HG03575 (cell line): ENCODE data around the gene EEF2KMT.
"Not testable (repeated sequence)": the region's sequence is repeated elsewhere in the genome, so short reads cannot be mapped to it uniquely, and the experiment has no call there.

Experiments
- ATAC-seq: cut with Tn5 transposase; IDR thresholded peaks from one replicate; pipeline ENCODE4 v1.9.1; 2021; ENCODE audit not compliant: unreplicated experiment, insufficient number of reproducible peaks, low FRiP score; ENCODE audit errors: extremely low read depth

EEF2KMT gene

DNA sequence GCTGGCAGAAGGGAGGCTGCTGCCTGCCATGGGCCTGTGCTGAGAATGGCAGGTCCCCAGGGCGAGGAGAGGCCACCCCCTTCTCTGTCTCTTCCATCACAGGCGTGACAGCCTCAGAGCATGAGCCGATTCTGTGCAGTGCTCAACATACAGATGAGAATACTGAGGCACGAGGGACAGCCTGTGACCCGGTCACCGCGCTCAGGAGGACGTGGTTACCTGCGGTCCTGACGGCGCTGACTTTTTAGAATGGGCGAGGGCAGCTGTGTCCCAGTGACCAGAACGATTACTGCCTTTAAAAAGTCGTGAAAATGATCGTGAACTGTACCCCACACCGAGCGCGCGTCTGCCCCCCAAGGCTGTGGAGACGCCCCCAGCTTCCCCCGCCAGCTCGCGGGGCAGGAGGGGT is 530 bp downstream of the EEF2KMT start:
- ATAC-seq = not testable (repeated sequence)

DNA sequence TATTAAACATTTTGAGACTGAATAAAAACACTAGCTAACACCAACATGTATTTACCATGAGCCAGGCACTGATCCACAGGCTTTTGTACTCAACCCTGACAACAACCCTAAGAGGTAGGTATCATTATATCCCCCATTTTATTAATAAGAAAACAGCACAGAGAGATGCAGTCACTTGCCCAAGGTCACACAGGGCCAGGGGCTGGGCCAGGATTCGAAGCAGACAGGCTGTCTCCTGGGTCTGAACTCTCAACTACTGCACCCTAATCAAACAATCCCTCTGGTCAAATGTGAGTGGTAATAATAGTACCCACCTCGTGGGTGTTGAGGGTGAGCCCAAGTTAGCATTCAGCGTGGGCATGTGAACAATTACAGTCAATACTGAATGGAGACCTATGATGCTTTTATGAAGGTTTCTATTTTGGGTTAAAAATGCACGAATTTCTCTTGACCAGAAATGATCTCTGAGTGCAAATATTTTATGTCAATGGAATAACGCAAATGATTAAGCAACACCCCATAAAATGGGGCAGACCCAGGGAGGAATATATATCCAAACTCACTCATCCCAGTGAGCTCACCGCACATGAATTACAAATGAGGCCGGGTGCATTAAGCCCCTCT is 1.0 kb downstream of the EEF2KMT start:
- ATAC-seq = not testable (repeated sequence)

DNA sequence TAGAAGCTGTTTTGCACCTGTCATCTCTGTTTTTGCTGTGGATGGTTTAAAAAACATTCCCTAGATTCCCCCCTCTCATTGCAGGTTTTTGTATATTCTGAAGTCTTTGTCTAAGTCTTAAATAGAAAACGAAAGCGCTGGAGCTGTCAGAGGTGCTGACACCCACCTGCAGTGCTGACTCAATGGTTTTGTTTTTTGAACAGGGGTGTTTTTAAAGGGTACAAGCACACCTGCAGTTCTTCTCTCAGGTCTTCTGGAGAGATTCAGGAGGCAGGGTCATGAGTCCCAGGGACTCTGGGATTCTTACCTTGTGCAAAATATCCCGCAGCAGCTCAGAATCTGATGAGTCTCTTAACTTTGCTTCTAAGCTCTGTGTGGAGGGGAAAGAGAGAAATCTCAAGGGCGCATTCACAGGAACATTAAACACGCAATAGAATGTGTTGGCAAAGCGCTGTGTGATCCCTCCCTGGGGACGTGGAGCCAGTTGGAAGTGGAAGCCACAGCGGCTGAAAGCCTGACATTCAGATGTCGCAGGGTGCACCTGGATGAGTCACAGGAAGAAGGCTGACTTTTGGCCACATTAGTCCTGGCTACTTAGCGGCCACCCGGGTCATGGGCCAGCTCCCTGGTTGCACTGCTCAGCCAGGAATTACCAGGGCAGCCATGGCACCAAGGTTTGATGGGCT is 2.3 kb downstream of the EEF2KMT start:
- ATAC-seq = not testable (repeated sequence)

DNA sequence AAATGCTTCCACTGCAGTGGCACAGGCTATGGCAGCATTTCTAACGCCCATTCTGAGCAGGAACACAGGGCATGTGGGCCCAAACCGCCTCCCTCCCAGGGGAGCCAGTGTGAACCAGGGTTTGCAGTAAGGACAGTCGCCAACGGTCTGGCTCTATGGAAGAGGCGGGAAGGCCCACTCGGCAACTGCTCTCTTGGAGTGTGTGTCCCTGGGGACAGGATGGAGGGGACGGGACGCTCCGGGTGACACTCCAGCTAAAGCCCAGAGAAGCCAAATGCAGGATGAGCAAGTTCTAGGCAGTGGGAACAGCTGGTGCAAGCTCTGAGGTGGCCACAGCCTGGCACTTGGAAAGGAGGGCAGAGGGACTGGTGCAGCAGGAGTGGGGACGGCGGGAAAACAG is 3.8 kb downstream of the EEF2KMT start:
- not testable (repeated sequence) for ATAC-seq

DNA sequence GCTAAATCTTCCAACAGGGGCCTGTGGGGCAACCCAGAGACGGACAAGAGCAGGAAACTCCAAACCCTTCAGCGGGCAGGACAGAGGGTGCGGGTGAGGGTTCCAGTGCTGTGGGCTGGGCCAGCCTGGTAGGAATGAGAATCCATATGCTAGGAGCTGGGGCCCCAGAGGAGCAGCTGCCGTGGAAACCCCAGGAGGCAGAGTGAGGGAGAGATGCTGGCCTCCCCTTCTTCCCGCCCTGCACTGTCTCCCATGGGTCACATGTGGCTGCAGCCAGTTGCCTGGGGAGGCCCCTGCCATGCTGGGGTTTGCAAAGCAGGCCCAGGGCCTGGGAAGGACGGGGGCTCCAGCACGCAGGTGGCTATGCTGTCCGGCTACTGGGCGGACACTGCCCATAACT is 4.5 kb downstream of the EEF2KMT start:
- not testable (repeated sequence) for ATAC-seq

DNA sequence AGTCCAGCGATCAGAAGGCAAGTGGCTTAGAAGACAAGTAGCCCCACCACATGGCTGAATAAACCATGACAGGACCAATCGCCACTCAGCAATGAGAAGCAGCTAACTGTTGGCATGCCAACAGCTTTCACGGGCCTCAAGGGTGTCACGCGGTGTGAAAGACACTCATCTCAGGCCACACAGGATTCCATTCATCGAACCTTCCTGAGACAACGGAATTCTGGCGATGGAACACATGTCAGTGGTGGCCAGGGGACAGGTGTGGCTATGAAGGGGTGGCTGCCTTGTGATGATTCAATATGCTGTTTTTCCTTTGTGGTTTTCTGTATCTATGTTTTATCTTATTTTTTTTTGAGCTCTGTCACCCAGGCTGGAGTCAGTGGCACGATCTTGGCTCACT is 7.0 kb downstream of the EEF2KMT start:
- ATAC-seq = not testable (repeated sequence)

DNA sequence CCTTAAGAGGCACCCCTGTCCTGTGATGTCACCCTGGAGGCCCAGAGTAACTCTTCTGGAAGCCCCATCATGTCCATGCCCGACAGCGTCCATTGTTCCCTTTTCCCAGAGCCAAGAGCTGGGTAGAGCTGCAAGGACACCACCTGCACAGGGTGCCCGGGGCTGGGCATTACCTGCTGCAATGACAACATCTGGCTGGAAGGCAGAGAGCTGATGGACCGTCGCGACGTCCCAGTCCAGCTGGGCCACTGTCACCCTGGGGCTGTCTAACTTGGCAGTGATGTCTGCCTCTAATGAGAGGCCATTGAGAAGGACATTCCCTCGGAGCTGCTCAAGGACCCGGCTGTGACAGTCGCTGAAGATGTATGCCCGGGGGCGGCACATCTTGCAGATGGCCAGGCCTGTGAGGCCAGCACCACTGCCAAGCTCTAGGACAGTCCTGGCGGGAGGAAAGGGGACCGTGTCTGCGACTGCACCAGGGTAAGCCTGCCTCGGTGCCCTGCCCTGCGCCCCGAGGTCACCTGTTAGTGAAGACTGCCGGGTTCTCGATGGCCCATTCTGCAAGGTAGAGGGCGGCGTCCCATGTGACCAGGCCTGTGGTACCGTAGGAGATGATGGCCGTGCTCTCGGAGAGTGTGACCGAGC is 7.6 kb downstream of the EEF2KMT start:
- not testable (repeated sequence) for ATAC-seq

DNA sequence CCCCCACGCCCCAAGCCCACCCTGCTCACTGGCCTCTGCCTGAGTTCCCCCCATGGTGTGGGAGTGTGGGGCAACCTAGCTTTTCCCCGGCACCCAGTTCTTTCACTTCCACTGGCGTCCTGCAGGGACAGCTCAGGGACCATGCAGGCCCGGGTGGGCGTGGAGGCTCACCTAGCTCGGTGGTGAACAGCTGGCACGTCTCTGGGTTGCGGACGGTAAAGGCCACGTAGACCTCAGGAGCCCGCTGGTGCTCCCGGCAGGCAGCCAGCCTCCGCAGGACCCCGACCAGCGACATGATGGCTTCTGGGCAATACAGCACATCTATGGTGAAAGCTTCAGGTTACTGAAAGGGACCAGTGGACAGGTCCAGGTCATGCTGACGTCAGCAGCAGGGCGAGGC is 8.7 kb downstream of the EEF2KMT start:
- ATAC-seq = not testable (repeated sequence)

DNA sequence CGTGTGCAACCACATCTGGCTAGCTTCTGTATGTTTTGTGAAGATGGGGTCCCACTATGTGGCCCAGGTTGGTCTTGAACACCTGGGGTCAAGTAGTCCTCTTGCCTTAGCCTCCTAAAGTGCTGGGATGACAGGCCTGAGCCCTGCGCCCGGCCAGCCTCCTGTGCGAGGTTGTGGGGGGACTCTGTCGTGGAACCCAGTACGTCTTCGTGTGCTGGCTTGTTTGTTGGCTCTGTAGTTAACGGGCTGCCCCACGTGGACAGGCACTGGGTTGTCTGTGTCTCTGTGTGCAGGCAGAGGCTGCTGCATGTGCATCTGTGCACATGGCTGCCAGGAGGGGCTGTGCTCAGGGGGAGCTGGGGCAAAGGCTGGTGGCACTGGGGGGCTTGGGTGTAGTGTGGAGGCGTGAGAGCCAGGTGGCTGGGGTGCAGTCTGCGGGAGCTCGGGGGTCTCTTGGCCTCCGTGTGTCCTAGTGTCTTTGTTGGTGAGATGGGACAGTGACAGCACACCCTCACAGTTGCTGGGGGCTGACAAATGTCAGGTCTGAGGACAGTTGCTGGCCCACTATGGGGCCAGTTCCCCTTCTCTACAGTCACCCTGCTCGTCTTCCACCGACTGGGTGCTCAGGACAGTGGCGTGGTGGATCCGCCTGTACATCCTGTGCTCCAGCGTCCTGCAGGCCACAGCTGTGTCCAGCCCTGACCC is 9.4 kb downstream of the EEF2KMT start:
- not testable (repeated sequence) for ATAC-seq

DNA sequence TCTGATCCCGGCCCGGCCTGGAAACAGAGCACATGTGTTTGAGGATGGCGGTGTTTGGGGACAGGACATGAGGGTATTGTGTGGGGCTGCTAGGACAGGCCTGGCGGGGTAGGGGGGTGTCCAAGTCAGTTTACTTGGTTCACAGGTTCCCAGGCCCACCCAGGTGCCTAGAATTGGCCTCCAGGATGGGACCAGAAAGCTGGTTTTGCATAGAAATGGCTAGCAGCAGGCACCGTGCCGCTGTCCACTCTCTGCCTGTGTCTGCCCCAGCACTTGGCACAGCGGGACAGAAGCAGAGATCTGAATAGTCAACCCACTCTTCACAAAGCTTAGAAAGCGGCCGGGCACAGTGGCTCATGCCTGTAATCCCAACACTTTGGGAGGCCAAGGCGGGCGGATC is 11.9 kb downstream of the EEF2KMT start:
- not testable (repeated sequence) for ATAC-seq

DNA sequence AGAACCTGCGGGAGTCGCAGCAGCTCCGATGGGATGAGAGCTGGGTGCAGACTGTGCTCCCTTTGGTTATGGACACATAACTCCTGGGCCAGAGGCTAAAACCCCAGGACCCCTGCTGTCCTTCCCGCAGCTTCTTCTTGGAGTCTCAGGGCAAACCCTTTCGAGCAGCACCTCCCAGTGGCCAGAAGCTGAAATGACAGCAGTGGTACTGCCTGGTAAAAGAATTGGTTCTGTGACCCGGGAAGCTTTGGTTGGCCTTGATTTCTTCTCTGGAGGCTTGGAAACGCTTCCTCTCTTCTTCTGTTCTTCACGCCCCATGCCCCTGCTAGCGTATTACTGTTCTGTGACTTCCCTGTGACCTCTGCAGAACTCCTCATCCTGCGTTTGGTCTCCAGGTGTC is 12.8 kb downstream of the EEF2KMT start:
- ATAC-seq = not testable (repeated sequence)

DNA sequence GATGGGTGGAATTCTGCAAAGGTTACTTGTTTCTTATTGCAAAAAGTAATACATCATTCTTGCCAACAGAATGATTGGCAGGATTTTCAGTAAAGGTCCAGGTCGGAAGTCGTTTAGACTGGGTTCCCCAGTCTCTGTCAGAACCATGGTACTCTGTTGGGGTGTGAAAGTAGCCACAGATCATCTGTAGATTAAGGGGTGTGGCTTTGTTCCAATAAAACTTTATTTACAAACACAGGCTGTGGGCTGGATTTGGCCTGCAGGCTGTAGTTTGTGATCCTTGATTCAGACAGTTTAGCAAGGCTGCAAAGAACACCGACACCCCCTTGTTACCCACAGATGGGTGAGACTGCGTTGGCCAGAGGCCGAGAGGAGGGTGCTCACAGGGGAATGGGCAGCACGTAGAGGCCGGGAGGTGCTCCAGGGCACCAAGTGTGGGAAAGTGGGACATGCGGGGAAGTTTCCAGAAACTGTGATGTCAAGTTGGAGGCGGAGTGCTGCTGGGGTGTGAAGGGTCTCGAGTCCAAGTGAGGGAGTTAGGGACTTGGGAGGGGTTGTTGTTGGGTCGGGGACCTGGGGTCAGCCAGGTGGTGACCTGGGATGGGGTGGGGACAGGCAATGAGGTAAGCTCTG is 13.4 kb downstream of the EEF2KMT start:
- ATAC-seq = not testable (repeated sequence)

DNA sequence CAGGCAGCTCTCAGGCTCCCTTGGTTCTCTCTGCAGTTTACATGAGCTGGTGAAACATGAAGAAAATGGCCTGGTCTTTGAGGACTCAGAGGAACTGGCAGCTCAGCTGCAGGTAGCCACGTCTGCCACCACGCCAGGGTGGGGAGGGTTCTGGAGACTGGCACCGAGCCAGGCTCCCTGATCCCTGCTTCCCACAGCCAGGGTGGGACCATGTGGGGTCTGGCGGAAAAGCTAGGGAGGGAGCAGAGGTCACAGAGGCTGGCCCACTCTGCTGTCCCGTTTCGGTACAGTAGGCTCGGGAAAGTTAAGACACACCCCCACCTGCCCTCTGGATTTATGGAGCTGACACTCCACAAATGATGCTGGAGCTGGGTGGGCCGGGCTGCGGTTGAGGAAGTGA is 13.9 kb downstream of the EEF2KMT start:
- not testable (repeated sequence) for ATAC-seq

DNA sequence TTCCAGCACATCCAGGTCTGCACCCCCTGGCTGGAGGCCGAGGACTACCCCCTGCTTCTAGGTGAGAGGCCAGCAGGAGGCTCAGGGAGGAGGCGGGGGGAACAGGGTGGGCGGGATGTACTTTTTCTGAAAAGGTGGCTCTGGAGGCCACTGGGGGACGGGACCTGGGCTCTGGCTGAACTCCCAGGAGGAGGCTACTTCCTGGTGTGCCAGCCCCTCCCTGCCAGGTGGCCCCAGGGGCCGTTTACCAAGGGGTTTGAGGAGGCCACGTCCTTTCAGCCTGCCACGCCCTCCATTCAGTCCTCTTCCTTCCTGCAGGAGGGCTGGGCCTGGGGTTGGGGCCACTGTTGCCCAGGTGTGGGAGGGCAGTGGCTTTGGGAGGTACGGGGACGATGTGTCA is 16.6 kb downstream of the EEF2KMT start:
- not testable (repeated sequence) for ATAC-seq

DNA sequence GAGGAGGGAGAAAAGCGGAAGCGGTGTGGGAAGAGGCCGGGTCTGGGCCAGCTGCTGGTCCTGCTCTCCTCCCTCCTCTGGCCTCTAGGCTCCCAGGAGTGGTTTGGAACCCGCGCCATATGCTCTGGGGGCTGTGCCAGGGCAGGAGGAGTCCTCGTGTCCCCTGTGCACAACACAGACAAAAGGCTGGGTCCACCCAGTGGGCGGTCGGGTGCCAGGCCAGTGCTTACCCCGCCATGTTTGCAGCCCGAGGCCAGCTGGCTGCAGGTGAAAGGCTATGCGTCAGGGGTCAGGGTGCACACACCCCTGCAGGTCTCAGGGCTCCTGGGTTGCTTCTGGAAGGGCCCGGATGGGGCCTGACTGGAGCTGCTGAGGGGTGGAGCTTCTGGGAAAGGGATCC is 17.1 kb downstream of the EEF2KMT start:
- not testable (repeated sequence) for ATAC-seq

DNA sequence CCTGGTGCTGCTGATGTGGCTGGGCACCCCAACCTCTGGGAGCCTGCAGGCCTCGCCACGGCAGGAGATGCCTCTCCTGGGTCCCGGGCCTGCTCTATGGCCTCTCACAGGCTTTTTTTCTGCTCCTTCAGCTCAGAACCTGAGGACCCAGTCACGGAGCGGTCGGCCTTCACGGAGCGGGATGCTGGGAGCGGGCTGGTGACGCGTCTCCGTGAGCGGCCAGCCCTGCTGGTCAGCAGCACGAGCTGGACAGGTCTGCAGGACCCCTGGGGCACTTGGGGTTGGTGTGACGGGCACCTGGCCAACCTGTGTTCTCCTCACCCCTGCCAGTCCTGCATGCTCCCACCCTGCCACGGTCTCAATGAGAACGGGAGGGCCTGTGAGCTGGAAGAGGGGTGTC is 19.0 kb downstream of the EEF2KMT start:
- no peak for ATAC-seq

DNA sequence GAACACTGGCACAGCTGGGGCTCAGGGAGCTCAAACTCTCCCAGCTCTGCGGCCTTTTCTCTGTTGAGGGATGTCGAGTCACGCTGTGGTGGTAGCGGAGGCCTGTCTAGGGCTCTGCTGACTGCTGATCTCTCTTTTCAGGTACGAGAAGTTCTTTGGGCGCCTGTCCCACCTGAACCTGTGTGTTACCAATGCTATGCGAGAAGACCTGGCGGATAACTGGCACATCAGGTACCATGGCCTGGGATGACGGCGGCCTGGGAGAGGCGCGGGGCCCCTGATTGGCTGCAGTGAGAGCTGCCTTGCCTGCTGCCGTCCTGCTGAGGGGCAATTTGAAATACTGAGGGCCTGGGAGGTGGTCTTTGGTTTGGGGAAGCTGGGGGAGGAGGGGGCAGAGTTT is 20.3 kb downstream of the EEF2KMT start:
- ATAC-seq = no peak

DNA sequence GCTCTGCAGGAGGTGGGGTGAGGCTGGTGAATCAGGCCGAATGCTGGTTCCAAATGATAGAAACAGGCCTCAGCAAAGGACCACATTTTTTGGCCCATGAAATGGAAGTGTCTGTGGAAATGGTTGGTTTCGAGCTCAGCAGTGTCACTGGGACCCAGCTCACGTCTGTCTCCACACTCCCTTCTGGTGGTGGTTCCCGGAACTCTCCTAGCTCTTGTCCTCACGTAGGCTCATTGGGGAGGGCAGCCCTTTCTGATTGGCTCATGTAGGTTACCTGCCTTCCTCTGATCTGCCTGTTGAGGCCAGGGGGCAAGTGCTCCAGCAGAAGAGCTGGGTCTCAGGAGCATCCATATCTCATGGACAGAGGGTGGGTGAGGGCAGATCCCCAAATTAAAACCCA is 22.0 kb downstream of the EEF2KMT start:
- ATAC-seq = no peak

DNA sequence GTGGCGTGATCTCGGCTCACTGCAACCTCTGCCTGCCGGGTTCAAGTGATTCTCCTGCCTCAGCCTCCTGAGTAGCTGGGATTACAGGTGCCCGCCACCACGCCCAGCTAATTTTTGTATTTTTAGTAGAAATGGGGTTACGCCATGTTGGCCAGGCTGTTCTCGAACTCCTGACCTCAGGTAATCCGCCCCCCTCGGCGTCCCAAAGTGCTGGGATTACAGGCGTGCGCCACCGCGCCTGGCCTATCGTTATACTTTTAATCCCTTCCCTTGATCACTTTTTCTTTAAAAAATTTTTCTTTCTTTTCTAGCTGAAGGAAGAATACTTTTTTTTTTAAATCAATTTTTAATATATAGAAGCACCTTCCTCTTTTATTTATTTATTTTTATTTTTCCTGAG is 23.8 kb downstream of the EEF2KMT start:
- not testable (repeated sequence) for ATAC-seq
